HepG2 (cell line): ENCODE results near the gene PIK3CB. TPM values are rescaled to one million over a fixed set of nuclear protein-coding genes. Genes with fewer than 3 reads are reported as not detected.

Experiments used
- CHCHD3 ChIP-seq: sonication (generic); formaldehyde crosslinking; IDR thresholded peaks from 2 replicates; pipeline ENCODE4 v1.8.0; 2022; ENCODE audit warnings: mild to moderate bottlenecking, missing genetic modification reagents, moderate library complexity
- ELF3 ChIP-seq: IDR thresholded peaks from 2 replicates; pipeline ENCODE4 v1.6.1; 2016; ENCODE audit warnings: missing genetic modification reagents, missing compliant biosample characterization
- ESRRA ChIP-seq: sonication (generic); formaldehyde crosslinking; IDR thresholded peaks from 2 replicates; pipeline ENCODE4 v1.5.1; 2020; ENCODE audit warnings: mild to moderate bottlenecking, low read depth, missing genetic modification reagents
- GABPB1 ChIP-seq: IDR thresholded peaks from 2 replicates; pipeline ENCODE4 v1.6.1; 2016; ENCODE audit warnings: mild to moderate bottlenecking, missing genetic modification reagents, moderate library complexity, missing compliant biosample characterization
- HES4 ChIP-seq: sonication (generic); formaldehyde crosslinking; IDR thresholded peaks from 2 replicates; pipeline ENCODE4 v1.9.0; 2021; ENCODE audit warnings: mild to moderate bottlenecking, missing genetic modification reagents, borderline replicate concordance
- HNF1A ChIP-seq, 2 experiments: sonication (generic) in 1 of 2; formaldehyde crosslinking in 1 of 2; IDR thresholded peaks; 2 replicates each; pipeline versions ENCODE4 v1.4.0 to v1.6.1; 2016 to 2020; ENCODE audit warnings: borderline replicate concordance in 1 of 2, low read depth in 1 of 2, mild to moderate bottlenecking in 1 of 2, missing genetic modification reagents in 1 of 2
- KDM5B ChIP-seq: sonication (generic); formaldehyde crosslinking; IDR thresholded peaks from 2 replicates; pipeline ENCODE4 v1.4.0; 2020; ENCODE audit warnings: missing genetic modification reagents, mild to moderate bottlenecking, borderline replicate concordance
- MAFG ChIP-seq: sonication (generic); formaldehyde crosslinking; IDR thresholded peaks from 2 replicates; pipeline ENCODE4 v1.5.1; 2020; ENCODE audit warnings: mild to moderate bottlenecking, missing genetic modification reagents
- NFE2L2 ChIP-seq: fragments of 150-350 bp; IDR thresholded peaks from 2 replicates; pipeline ENCODE4 v1.6.1; 2014; ENCODE audit warnings: low read length
- NFKBIZ ChIP-seq: IDR thresholded peaks from 2 replicates; pipeline ENCODE4 v1.6.1; 2018; ENCODE audit warnings: missing genetic modification reagents, missing compliant biosample characterization
- POGK ChIP-seq: sonication (generic); formaldehyde crosslinking; conservative IDR thresholded peaks from 2 replicates; pipeline ENCODE4 v1.8.0; 2022; ENCODE audit warnings: mild to moderate bottlenecking, moderate library complexity, missing genetic modification reagents
- RBM39 ChIP-seq: fragments of 200-400 bp; formaldehyde crosslinking; IDR thresholded peaks from one replicate; pipeline ENCODE4 v1.6.1; 2018; ENCODE audit warnings: antibody characterized with exemption, mild to moderate bottlenecking, low read depth, low read length; ENCODE audit not compliant: poor library complexity, severe bottlenecking
- STAT5B ChIP-seq: sonication (generic); formaldehyde crosslinking; IDR thresholded peaks from 2 replicates; pipeline ENCODE4 v1.4.0; 2020; ENCODE audit warnings: missing genetic modification reagents
- ZBTB7B ChIP-seq: sonication (generic); formaldehyde crosslinking; IDR thresholded peaks from 2 replicates; pipeline ENCODE4 v1.4.0; 2020; ENCODE audit warnings: missing genetic modification reagents
- ZFP62 ChIP-seq: sonication (generic); formaldehyde crosslinking; IDR thresholded peaks from 2 replicates; pipeline ENCODE4 v1.4.0; 2020; ENCODE audit warnings: missing genetic modification reagents
- ZNF724P ChIP-seq: sonication (generic); formaldehyde crosslinking; IDR thresholded peaks from 2 replicates; pipeline ENCODE4 v1.8.0; 2022; ENCODE audit warnings: missing genetic modification reagents, borderline replicate concordance
- polyA plus RNA-seq, 8 experiments: library from polyadenylated mRNA; depleted of rRNA in 3 of 8; stranded (reverse) in 7 of 8; unstranded in 1 of 8; fragments of >200 nt; fragmentation: Illumina TruSeq in 4 of 8; extraction: Trizol in 4 of 8; gene quantifications; 2 replicates each; pipeline versions ENCODE4 v1.2.1 to v1.2.3, GENCODE V29; 2011 to 2016; ENCODE audit warnings: low read depth in 4 of 8, missing spikeins in 1 of 8, mixed read lengths in 1 of 8; ENCODE audit not compliant: insufficient read depth in 1 of 8
- total RNA-seq, 5 experiments: library from RNA; depleted of rRNA; stranded (reverse); fragments of >200 nt; fragmentation: Illumina TruSeq; extraction: Trizol; gene quantifications; 2 replicates each; pipeline ENCODE4 v1.2.3, GENCODE V29; 2016; ENCODE audit warnings: low read depth in 1 of 5
- TF ChIP-seq, protein P1 (sequence below): sonication (generic); formaldehyde crosslinking; IDR thresholded peaks from 2 replicates; pipeline ENCODE4 v1.5.0; 2020; ENCODE audit warnings: missing genetic modification reagents, mild to moderate bottlenecking, borderline replicate concordance
- TF ChIP-seq, protein P2 (sequence below): sonication (generic); formaldehyde crosslinking; IDR thresholded peaks from 2 replicates; pipeline ENCODE4 v1.5.0; 2020; ENCODE audit warnings: mild to moderate bottlenecking, missing genetic modification reagents, borderline replicate concordance

PIK3CB gene
- total and polyA plus RNA-seq, 2 of the 13 experiments (the other 11 are each of a cell fraction or from before 2014, with no cell fraction given) = 6.6 to 18.7 TPM

- TF ChIP-seq ESRRA (CRISPR knock-in tag) (0 out of 2 replicates have a peak, but pooled peaks have one; percentile 24), ZBTB7B (CRISPR knock-in tag) (peak; percentile 97), CHCHD3 (CRISPR knock-in tag) (no peak), STAT5B (CRISPR knock-in tag) (no peak), NFKBIZ (no peak), RBM39 (no peak), HES4 (CRISPR knock-in tag) (no peak), HNF1A (IDR thresholded peaks at IDR 0.05; ENCODE audit: low read depth) (no peak), HNF1A (CRISPR knock-in tag; IDR thresholded peaks at IDR 0.05; ENCODE audit: borderline replicate concordance) (no peak), MAFG (CRISPR knock-in tag) (no peak), ZNF724P (no peak; the same call in 1 of the 2 replicates), NFE2L2 (no peak), ELF3 (CRISPR knock-in tag) (no peak), ZFP62 (no peak), KDM5B (CRISPR knock-in tag) (no peak), GABPB1 (CRISPR knock-in tag) (peak; percentile 59; the same call in 1 of the 2 replicates), POGK (CRISPR knock-in tag) (peak; percentile 37; the same call in 1 of the 2 replicates)
- TF ChIP-seq, protein P1, sequence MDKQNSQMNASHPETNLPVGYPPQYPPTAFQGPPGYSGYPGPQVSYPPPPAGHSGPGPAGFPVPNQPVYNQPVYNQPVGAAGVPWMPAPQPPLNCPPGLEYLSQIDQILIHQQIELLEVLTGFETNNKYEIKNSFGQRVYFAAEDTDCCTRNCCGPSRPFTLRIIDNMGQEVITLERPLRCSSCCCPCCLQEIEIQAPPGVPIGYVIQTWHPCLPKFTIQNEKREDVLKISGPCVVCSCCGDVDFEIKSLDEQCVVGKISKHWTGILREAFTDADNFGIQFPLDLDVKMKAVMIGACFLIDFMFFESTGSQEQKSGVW = no peak
- TF ChIP-seq, protein P2, sequence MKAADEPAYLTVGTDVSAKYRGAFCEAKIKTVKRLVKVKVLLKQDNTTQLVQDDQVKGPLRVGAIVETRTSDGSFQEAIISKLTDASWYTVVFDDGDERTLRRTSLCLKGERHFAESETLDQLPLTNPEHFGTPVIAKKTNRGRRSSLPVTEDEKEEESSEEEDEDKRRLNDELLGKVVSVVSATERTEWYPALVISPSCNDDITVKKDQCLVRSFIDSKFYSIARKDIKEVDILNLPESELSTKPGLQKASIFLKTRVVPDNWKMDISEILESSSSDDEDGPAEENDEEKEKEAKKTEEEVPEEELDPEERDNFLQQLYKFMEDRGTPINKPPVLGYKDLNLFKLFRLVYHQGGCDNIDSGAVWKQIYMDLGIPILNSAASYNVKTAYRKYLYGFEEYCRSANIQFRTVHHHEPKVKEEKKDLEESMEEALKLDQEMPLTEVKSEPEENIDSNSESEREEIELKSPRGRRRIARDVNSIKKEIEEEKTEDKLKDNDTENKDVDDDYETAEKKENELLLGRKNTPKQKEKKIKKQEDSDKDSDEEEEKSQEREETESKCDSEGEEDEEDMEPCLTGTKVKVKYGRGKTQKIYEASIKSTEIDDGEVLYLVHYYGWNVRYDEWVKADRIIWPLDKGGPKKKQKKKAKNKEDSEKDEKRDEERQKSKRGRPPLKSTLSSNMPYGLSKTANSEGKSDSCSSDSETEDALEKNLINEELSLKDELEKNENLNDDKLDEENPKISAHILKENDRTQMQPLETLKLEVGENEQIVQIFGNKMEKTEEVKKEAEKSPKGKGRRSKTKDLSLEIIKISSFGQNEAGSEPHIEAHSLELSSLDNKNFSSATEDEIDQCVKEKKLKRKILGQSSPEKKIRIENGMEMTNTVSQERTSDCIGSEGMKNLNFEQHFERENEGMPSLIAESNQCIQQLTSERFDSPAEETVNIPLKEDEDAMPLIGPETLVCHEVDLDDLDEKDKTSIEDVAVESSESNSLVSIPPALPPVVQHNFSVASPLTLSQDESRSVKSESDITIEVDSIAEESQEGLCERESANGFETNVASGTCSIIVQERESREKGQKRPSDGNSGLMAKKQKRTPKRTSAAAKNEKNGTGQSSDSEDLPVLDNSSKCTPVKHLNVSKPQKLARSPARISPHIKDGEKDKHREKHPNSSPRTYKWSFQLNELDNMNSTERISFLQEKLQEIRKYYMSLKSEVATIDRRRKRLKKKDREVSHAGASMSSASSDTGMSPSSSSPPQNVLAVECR = no peak; the same call in none of the 2 replicates
These were observed 681 bp downstream of the PIK3CB start (continued) for GRCh38 chr3:138833899-138834595.
